Kidney capillary endothelial cell (primary cell): ENCODE measurements around the gene FALEC.
A peak's percentile ranks its signal among the peaks of the same experiment; 100 is the strongest.

ENCODE experiments used
- DNase-seq: peaks from one replicate; pipeline ENCODE4 v3.0.0-alpha.2; 2018; ENCODE audit warnings: low spot score

The FALEC gene

DNA sequence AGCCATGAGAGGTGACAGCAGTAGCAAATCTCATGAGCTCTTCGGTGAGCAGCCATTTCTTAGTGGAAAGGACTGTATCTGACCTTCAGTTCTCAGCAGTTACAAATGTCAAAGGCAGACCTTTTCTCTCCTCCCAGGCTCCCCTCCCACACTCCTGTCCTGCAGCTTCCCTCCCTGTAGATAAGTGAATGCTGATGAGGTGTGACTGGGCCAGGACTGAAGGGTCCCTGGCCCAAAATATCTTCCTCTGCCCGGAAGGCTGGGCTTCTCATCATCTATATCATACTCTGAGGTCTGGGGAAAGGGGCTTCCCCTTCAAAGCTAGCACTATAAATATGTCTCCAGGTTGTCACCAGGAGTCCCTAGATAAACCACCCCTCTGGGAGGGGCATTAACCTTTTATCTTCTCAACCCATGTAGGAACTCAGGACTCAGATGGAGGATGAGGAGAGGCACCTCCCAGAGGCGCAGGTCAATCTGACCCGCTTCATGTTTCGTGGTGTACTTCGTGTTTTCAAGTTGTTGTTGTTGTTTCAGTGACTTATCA, 30.0 kb downstream of the FALEC start:
- no peak for DNase-seq

GRCh38 chr1:150546294-150546937, 30.9 kb downstream of the FALEC start:
- DNase-seq, result no peak

DNA sequence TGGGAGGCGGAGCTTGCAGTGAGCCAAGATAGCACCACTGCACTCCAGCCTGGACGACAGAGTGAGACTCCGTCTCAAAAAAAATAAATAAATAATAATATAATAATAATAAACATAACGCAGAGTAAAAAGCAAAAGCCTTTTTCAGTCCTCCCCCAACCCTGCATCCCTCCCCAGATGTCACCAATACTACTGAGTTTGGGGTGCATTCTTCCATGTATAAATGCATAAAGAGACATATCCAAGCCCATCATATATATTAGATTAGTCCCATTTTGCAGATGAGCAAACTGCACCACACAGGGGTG, 32.7 kb downstream of the FALEC start:
- DNase-seq, result no peak

DNA sequence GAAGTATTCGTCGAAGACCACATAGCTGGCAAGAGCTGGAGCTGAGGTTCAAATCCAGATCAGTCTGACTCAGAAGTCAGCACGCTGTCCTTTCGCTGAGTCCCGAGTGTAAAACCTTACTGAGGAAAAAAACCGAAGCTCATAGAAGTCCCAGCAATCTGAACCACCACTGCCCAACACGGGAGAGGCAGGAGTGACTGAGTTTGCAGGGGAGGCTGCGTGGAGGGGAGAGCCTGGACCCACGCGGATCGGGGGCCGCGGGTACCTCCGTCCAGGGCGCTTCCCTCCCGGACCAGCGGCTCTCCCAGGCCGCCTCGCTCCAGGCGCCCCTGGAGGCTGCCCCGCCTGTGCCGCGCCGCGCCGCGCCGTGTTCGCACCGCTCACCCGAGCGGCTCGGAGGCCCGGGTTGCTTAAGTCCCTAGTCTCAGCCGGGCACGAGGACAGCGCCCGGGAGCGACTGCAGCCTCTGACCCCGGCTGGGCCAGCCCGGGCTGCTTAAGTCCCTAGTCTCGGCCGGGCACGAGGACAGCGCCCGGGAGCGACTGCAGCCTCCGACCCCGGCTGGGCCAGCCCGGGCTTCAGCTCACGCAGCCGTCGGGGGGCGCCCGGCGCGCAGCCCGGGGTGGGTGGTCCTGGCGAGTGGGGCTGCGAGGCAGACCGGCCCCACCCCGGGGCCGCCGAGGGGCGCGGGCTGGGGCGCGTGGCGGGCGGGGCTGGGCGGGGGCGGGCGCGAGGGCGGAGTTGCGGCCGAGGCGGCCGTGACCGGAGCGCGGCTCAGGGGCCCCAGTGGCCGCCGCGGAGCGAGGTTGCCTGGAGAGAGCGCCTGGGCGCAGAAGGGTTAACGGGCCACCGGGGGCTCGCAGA, 33.3 kb downstream of the FALEC start, which contains the start of gene ADAMTSL4:
Gene ADAMTSL4, plus strand, starts transcription at position 777 of the 864 bp plus-strand sequence. CDS start 2,881 bp downstream, outside the sequence.
- no peak for DNase-seq

DNA sequence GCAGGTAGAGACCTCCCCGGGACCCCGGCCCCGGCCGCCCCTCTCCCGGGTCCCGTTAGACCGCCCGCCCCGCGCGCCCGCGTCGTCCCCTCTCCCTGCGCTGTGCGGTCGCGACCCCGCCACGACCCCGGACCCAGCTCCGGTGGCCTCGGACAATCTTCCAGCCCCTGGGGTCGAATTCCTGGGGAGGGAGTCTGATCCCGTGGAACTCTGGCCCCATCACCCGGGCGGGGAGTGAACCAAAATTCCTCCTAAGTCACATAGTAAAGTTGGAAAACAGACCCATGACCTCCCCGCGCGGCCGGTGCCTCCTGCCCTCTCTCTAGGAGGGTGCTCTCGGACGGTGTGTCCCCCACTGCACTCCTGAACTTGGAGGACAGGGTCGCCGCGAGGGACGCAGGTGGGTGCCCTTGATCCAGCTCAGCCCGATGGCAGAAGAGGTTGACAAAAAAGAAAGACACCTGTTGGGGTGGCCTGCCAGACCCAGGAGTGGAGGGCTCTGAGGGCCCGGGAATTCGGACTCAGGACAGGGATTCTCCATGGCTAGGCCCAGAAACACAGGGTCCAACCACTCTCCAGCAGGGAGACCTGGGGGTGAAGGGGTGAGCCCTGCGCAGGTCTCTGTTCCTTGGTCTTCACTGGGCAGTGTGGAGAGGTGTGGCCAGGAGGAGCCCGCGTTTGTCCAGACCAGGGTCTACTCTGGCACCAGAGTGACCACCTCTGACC, 34.1 kb downstream of the FALEC start:
- DNase-seq, result no peak

- DNase-seq, result no peak
Observed at GRCh38 chr1:150550222-150551050, 34.9 kb downstream of the FALEC start.

DNA sequence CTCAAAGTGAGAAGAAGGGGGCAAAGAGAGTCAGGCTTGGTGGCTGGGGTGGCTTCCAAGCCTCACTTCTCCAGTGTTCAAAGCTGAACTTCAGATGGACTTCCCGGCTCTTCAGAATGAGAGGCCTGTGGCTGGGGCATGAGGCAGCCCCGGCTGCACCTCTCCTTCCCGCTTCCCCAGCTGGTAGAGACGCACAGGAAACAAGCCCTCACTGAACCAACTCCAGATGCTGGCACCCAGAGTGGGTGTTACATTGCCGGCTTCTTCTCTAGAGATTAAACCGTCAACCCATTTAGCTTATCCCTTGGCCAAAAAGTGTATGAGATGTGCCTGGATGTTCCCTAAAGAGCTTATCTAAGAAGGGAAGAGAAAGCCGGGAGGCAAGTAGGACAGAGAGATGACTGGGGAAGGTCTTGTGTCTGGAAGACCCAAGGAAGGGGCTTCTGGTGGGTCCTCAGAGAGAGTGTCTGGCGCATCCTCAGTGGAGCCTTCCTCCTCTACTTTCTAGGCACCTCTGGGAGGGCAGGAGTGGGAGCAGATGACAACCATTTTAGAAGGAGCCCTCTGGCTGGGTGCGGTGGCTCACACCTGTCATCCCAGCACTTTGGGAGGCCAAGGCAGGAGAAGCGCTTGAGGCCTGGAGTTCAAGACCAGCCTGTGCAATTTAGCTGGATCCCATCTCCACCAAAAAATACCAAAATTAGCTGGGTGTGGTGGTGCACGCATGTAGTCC, 35.7 kb downstream of the FALEC start:
- no peak for DNase-seq

DNA sequence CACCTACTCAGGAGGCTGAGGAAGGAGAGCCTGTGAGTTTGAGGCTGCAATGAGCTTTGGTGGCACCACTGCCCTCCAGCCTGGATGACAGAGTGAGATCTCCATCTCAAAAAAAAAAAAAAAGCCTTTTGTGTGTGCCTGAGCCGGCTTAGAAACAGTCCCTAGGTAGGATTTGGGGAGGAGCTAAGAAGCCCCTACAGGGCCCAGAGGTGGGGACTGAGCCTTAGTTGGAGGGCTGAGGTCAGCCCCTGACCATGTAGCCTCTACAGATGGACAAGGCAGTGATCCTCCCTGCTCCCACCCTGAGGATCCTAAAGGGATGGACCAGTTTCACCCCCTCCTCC, 36.2 kb downstream of the FALEC start:
- no peak for DNase-seq

GRCh38 chr1:150552128-150552910, 36.8 kb downstream of the FALEC start:
- peak; percentile 73 for DNase-seq

DNA sequence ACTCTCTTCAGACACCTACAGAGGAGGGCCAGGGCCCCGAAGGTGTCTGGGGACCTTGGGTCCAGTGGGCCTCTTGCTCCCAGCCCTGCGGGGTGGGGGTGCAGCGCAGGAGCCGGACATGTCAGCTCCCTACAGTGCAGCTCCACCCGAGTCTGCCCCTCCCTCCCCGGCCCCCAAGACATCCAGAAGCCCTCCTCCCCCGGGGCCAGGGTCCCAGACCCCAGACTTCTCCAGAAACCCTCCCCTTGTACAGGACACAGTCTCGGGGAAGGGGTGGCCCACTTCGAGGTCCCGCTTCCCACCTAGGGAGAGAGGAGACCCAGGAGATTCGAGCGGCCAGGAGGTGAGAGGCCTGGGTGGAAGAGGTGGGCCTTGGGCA, 37.3 kb downstream of the FALEC start:
- DNase-seq, result no peak

DNA sequence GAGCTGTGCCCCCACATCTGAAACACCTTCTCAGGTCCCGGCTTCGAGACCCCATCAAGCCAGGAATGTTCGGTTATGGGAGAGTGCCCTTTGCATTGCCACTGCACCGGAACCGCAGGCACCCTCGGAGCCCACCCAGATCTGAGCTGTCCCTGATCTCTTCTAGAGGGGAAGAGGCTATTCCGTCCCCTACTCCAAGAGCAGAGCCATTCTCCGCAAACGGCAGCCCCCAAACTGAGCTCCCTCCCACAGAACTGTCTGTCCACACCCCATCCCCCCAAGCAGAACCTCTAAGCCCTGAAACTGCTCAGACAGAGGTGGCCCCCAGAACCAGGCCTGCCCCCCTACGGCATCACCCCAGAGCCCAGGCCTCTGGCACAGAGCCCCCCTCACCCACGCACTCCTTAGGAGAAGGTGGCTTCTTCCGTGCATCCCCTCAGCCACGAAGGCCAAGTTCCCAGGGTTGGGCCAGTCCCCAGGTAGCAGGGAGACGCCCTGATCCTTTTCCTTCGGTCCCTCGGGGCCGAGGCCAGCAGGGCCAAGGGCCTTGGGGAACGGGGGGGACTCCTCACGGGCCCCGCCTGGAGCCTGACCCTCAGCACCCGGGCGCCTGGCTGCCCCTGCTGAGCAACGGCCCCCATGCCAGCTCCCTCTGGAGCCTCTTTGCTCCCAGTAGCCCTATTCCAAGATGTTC, 38.0 kb downstream of the FALEC start:
- DNase-seq, result no peak

DNA sequence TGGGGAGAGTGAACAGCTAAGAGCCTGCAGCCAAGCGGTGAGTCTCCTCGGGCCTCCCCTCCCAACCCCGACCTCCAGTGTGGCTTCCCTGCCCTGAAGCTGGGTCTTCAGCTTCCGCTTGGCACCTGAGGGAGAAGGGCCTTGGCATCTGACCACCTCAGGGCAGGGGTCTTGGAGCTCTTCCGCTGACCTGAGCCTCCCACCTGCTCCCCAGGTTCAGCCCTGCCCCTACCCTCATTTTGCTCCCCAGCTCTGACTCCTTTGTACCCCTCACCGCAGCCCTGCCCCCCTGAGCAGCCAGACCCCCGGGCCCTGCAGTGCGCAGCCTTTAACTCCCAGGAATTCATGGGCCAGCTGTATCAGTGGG, 38.5 kb downstream of the FALEC start:
- no peak for DNase-seq

- no peak for DNase-seq
Observed at GRCh38 chr1:150555198-150555970, 39.8 kb downstream of the FALEC start.

DNA sequence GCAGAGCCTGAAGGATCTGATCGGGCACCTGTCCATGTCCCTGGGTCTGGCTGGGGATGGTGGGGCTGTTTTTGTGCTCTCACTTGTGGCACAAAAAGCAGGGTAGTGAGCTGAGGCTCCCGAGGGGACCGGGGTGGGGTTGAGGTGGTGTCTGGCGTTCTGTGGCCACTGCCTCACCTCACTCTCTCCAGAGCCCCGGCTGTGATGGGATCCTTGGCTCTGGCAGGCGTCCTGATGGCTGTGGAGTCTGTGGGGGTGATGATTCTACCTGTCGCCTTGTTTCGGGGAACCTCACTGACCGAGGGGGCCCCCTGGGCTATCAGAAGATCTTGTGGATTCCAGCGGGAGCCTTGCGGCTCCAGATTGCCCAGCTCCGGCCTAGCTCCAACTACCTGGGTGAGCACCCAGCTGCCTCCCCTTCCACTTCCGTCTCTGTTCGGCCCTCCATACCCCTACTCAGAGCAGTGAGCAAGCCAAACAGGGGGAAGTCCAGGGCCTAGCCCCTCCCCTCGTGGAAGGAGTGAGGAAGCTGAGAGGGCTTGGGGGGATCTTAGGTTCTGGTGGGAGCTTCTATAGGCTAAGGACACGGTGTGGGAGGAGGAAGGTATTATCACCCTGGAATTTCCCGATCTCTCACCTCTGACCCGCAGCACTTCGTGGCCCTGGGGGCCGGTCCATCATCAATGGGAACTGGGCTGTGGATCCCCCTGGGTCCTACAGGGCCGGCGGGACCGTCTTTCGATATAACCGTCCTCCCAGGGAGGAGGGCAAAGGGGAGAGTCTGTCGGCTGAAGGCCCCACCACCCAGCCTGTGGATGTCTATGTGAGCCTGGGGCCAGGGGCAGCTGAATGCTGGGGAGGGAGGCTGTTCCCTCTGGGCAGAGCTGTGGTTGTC, 40.7 kb downstream of the FALEC start:
- no peak for DNase-seq

- DNase-seq, result no peak
Observed at GRCh38 chr1:150557065-150557600, 41.6 kb downstream of the FALEC start.

DNA sequence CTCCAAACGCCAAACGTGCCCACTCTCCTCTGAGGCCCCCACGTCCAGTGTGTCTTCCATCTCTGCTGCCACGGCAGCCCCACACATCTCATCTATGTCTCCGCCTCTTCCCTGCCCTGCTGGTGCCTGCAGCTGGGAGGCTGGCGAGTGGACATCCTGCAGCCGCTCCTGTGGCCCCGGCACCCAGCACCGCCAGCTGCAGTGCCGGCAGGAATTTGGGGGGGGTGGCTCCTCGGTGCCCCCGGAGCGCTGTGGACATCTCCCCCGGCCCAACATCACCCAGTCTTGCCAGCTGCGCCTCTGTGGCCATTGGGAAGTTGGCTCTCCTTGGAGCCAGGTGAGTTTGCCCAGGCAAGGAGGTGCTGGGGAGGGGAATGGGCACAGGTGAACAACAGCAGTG, 42.3 kb downstream of the FALEC start:
- DNase-seq, result no peak

DNA sequence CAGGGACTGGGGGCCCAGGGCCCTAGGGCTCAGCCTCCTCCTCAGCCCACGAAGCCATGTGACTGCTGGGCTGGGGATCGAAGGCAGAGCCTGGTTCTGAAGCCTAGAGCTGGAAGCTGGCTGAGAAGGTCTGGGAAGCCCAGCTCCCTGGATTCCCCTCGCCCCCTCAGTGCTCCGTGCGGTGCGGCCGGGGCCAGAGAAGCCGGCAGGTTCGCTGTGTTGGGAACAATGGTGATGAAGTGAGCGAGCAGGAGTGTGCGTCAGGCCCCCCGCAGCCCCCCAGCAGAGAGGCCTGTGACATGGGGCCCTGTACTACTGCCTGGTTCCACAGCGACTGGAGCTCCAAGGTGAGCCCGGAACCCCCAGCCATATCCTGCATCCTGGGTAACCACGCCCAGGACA, 42.8 kb downstream of the FALEC start:
- no peak for DNase-seq
